Stimulated activated CD8-positive, alpha-beta memory T cell treated with anti-CD3 and anti-CD28 coated beads, Interleukin-15, amount 100 ng/mL, for 48 hours (primary cell): ENCODE measurements around the gene AUTS2.

Experiments used
- DNase-seq, 2 donors: peaks; one replicate each; pipeline ENCODE4 v3.0.0-alpha.2; 2020; ENCODE audit warnings: low read depth in 2 of 2

Gene AUTS2

GRCh38 chr7:69599955-69600709, 1.9 kb downstream of the AUTS2 start:
- DNase-seq = no peak

- DNase-seq = no peak
Measured at GRCh38 chr7:69600710-69601519, 2.6 kb downstream of the AUTS2 start.

GRCh38 chr7:69602522-69602921, 4.2 kb downstream of the AUTS2 start:
- no peak for DNase-seq

GRCh38 chr7:69603351-69603750, 5.1 kb downstream of the AUTS2 start:
- no peak for DNase-seq

GRCh38 chr7:69603937-69604494, 5.7 kb downstream of the AUTS2 start:
- DNase-seq = no peak

GRCh38 chr7:69605070-69605469, 6.8 kb downstream of the AUTS2 start:
- DNase-seq = no peak

GRCh38 chr7:69605546-69605945, 7.3 kb downstream of the AUTS2 start:
- no peak for DNase-seq

- no peak for DNase-seq
Measured at GRCh38 chr7:69608049-69608448, 9.8 kb downstream of the AUTS2 start.

- no peak for DNase-seq
Measured at GRCh38 chr7:69608878-69609277, 10.6 kb downstream of the AUTS2 start.

- DNase-seq = no peak
Measured at GRCh38 chr7:69609541-69610373, 11.5 kb downstream of the AUTS2 start.

- no peak for DNase-seq
Measured at GRCh38 chr7:69610374-69611084, 12.3 kb downstream of the AUTS2 start.

- no peak for DNase-seq
Measured at GRCh38 chr7:69612981-69613380, 14.7 kb downstream of the AUTS2 start.

GRCh38 chr7:69613846-69614245, 15.6 kb downstream of the AUTS2 start:
- DNase-seq = no peak

GRCh38 chr7:69615685-69616084, 17.4 kb downstream of the AUTS2 start:
- no peak for DNase-seq

- DNase-seq = no peak
Measured at GRCh38 chr7:69617364-69617763, 19.1 kb downstream of the AUTS2 start.

- DNase-seq = no peak
Measured at GRCh38 chr7:69619054-69619453, 20.8 kb downstream of the AUTS2 start.

- no peak for DNase-seq
Measured at GRCh38 chr7:69619635-69620034, 21.4 kb downstream of the AUTS2 start.

- DNase-seq = no peak
Measured at GRCh38 chr7:69620063-69620462, 21.8 kb downstream of the AUTS2 start.

GRCh38 chr7:69620650-69621049, 22.4 kb downstream of the AUTS2 start:
- DNase-seq = no peak

GRCh38 chr7:69622014-69622835, 23.9 kb downstream of the AUTS2 start:
- DNase-seq = no peak
